H9 (cell line): ENCODE results near the gene EFCAB14. TPM values are rescaled to one million over a fixed set of nuclear protein-coding genes. Genes with fewer than 3 reads are reported as not detected.

ENCODE experiments used
- DNase-seq: peaks from one replicate; pipeline ENCODE4 v3.0.0-alpha.2; 2017
- H2AFZ ChIP-seq: one replicate; pipeline ENCODE4 v1.6.1; 2013; ENCODE audit warnings: mild to moderate bottlenecking, low read length, control low read depth, moderate library complexity
- H2AK5ac ChIP-seq: 2 replicates; pipeline ENCODE4 v1.6.1; 2013; ENCODE audit warnings: low read length, control low read depth, mixed read lengths; ENCODE audit not compliant: insufficient read length
- H2BK120ac ChIP-seq: one replicate; pipeline ENCODE4 v1.6.1; 2013; ENCODE audit warnings: low read depth, mild to moderate bottlenecking, low read length, control low read depth, inconsistent platforms; ENCODE audit not compliant: poor library complexity, severe bottlenecking
- H2BK12ac ChIP-seq: 2 replicates; pipeline ENCODE4 v1.6.1; 2013; ENCODE audit warnings: low read length, control low read depth, mixed read lengths, low read depth; ENCODE audit not compliant: insufficient read length
- H2BK15ac ChIP-seq: 2 replicates; pipeline ENCODE4 v1.6.1; 2013; ENCODE audit warnings: low read depth, low read length, control low read depth
- H2BK20ac ChIP-seq: one replicate; pipeline ENCODE4 v1.6.1; 2013; ENCODE audit warnings: low read depth, mild to moderate bottlenecking, low read length, control low read depth, inconsistent platforms; ENCODE audit not compliant: poor library complexity, severe bottlenecking
- H2BK5ac ChIP-seq: 2 replicates; pipeline ENCODE4 v1.6.1; 2013; ENCODE audit warnings: low read length, control low read depth, mixed read lengths; ENCODE audit not compliant: insufficient read length
- H3K14ac ChIP-seq: 2 replicates; pipeline ENCODE4 v1.6.1; 2013; ENCODE audit warnings: low read length, control low read depth; ENCODE audit not compliant: insufficient read depth
- H3K18ac ChIP-seq: 2 replicates; pipeline ENCODE4 v1.6.1; 2013; ENCODE audit warnings: low read depth, mild to moderate bottlenecking, mixed read lengths, low read length, control low read depth; ENCODE audit not compliant: insufficient read length
- H3K23ac ChIP-seq: 2 replicates; pipeline ENCODE4 v1.6.1; 2013; ENCODE audit warnings: low read length, control low read depth, mixed read lengths, low read depth; ENCODE audit not compliant: insufficient read length
- H3K23me2 ChIP-seq: 2 replicates; pipeline ENCODE4 v1.6.1; 2013; ENCODE audit warnings: low read depth, mild to moderate bottlenecking, mixed read lengths, low read length, control low read depth; ENCODE audit not compliant: insufficient read length, poor library complexity, severe bottlenecking
- H3K27ac ChIP-seq: 2 replicates; pipeline ENCODE4 v1.5.1; 2013; ENCODE audit warnings: low read length, control low read depth, mixed read lengths, low read depth; ENCODE audit not compliant: insufficient read length
- H3K27me3 ChIP-seq: 2 replicates; pipeline ENCODE4 v1.6.1; 2013; ENCODE audit warnings: low read length, control low read depth, inconsistent platforms; ENCODE audit not compliant: insufficient read depth
- H3K4ac ChIP-seq: 2 replicates; pipeline ENCODE4 v1.6.1; 2013; ENCODE audit warnings: low read depth, mild to moderate bottlenecking, control low read depth, inconsistent platforms, low read length, moderate library complexity
- H3K4me1 ChIP-seq: 2 replicates; pipeline ENCODE4 v1.6.1; 2013; ENCODE audit warnings: low read length, control low read depth, inconsistent platforms; ENCODE audit not compliant: insufficient read depth
- H3K4me2 ChIP-seq: 2 replicates; pipeline ENCODE4 v1.6.1; 2013; ENCODE audit warnings: low read length, control low read depth, mixed read lengths; ENCODE audit not compliant: insufficient read length, insufficient read depth
- H3K56ac ChIP-seq: 2 replicates; pipeline ENCODE4 v1.6.1; 2013; ENCODE audit warnings: low read depth, mild to moderate bottlenecking, mixed read lengths, low read length, control low read depth; ENCODE audit not compliant: insufficient read length
- H3K79me1 ChIP-seq: 2 replicates; pipeline ENCODE4 v1.6.1; 2013; ENCODE audit warnings: low read depth, mild to moderate bottlenecking, moderate library complexity, low read length, control low read depth, inconsistent platforms; ENCODE audit not compliant: insufficient read depth, poor library complexity, severe bottlenecking
- H3K79me2 ChIP-seq: 2 replicates; pipeline ENCODE4 v1.6.1; 2013; ENCODE audit warnings: low read length, control low read depth, inconsistent platforms; ENCODE audit not compliant: insufficient read depth
- H3K9ac ChIP-seq: 2 replicates; pipeline ENCODE4 v1.6.1; 2013; ENCODE audit warnings: low read length, control low read depth, mixed read lengths; ENCODE audit not compliant: insufficient read length; ENCODE audit errors: extremely low read depth
- H3K9me3 ChIP-seq: one replicate; pipeline ENCODE4 v1.6.1; 2013; ENCODE audit warnings: low read depth, low read length, inconsistent platforms; ENCODE audit not compliant: control insufficient read depth
- H3T11ph ChIP-seq: one replicate; pipeline ENCODE4 v1.6.1; 2013; ENCODE audit warnings: mild to moderate bottlenecking, low read length, control low read depth, inconsistent platforms
- H4K20me1 ChIP-seq: one replicate; pipeline ENCODE4 v1.6.1; 2013; ENCODE audit not compliant: control insufficient read depth, insufficient read length, insufficient read depth
- H4K5ac ChIP-seq: 2 replicates; pipeline ENCODE4 v1.6.1; 2013; ENCODE audit warnings: low read depth, mild to moderate bottlenecking, mixed read lengths, low read length, control low read depth; ENCODE audit not compliant: insufficient read length
- H4K8ac ChIP-seq: replicated peaks from 2 replicates; pipeline ENCODE4 v1.6.1; 2013; ENCODE audit warnings: low read length, control low read depth, mixed read lengths, low read depth; ENCODE audit not compliant: insufficient read length
- H4K91ac ChIP-seq: 2 replicates; pipeline ENCODE4 v1.6.1; 2013; ENCODE audit warnings: low read depth, mild to moderate bottlenecking, moderate library complexity, mixed read lengths, low read length, control low read depth; ENCODE audit not compliant: insufficient read length
- H3K27ac Mint-ChIP-seq, 3 experiments: 2 replicates in 2 of 3; 3 replicates in 1 of 3; pipeline ENCODE4 v1.8.0; 2020 to 2021; ENCODE audit warnings: mixed read lengths in 3 of 3, mild to moderate bottlenecking in 1 of 3, moderate library complexity in 1 of 3
- H3K27me3 Mint-ChIP-seq: 2 replicates; pipeline ENCODE4 v1.8.0; 2021; ENCODE audit warnings: low read depth, mild to moderate bottlenecking, moderate library complexity, mixed read lengths
- H3K36me3 Mint-ChIP-seq, 3 experiments: 2 replicates in 2 of 3; 3 replicates in 1 of 3; pipeline ENCODE4 v1.8.0; 2020 to 2021; ENCODE audit warnings: low read depth in 3 of 3, mixed read lengths in 3 of 3; ENCODE audit not compliant: insufficient read depth in 1 of 3
- H3K4me1 Mint-ChIP-seq, 2 experiments: 2 replicates each; pipeline ENCODE4 v1.8.0; 2020; ENCODE audit warnings: mixed read lengths in 2 of 2
- H3K4me3 Mint-ChIP-seq, 2 experiments: 2 replicates in 1 of 2; 3 replicates in 1 of 2; pipeline ENCODE4 v1.8.0; 2020 to 2021; ENCODE audit warnings: mild to moderate bottlenecking in 2 of 2, mixed read lengths in 2 of 2, moderate library complexity in 1 of 2
- H3K9me3 Mint-ChIP-seq, 2 experiments: 2 replicates in 1 of 2; 3 replicates in 1 of 2; pipeline ENCODE4 v1.8.0; 2020; ENCODE audit warnings: mild to moderate bottlenecking in 2 of 2, mixed read lengths in 2 of 2, moderate library complexity in 1 of 2
- CTCF ChIP-seq: fragments of 200-600 bp; sonication (generic); conservative IDR thresholded peaks from 3 replicates; pipeline ENCODE4 v1.8.0; 2021; ENCODE audit warnings: antibody characterized with exemption, mild to moderate bottlenecking
- WGBS: extraction: QIAGEN DNeasy Blood & Tissue Kit; methylation state at CpG from one replicate; pipeline ENCODE4 v1.1.7; 2013; ENCODE audit warnings: missing lambda C conversion rate, low lambda C conversion rate, mixed read lengths; ENCODE audit not compliant: insufficient read length; ENCODE audit errors: extremely low coverage; 5-methylcytosine and 5-hydroxymethylcytosine counted together
- total RNA-seq: library from RNA; stranded (reverse); gene quantifications from 2 replicates; pipeline ENCODE4 v1.2.1, GENCODE V29; 2021

Gene EFCAB14
- total RNA-seq, 1 experiment from 2014 or later: 42.2 TPM

- Histone ChIP-seq H2BK20ac (no peak overlapping the region), H4K5ac (no peak overlapping the region), H3K79me2 (no peaks in the 10 kb centered on the region), H2BK15ac (no peak overlapping the region), H3K23me2 (no peaks in the 10 kb centered on the region), H2BK120ac (no peak overlapping the region), H2BK12ac (no peak overlapping the region), H3K56ac (no peak overlapping the region), H3K14ac (no peak overlapping the region), H3K9me3 (no peaks in the 10 kb centered on the region), H3K4me2 (no peak overlapping the region), H2BK5ac (no peak overlapping the region), H4K91ac (no peak overlapping the region), H3K9ac (no peak overlapping the region), H3K27me3 (no peaks in the 10 kb centered on the region), H3K79me1 (no peaks in the 10 kb centered on the region), H3T11ph (no peak overlapping the region), H3K23ac (no peak overlapping the region), H4K20me1 (no peaks in the 10 kb centered on the region), H3K4me1 (no peaks in the 10 kb centered on the region), H3K18ac (no peak overlapping the region), H2AK5ac (no peak overlapping the region), H2AFZ (no peak overlapping the region), H3K27ac (no peak overlapping the region), H3K4ac (no peak overlapping the region), H4K8ac (no peak overlapping the region)
- Mint-ChIP-seq H3K9me3 (no peaks in the 10 kb centered on the region; a peak in 1 of 5 replicates), H3K4me1 (no peaks in the 10 kb centered on the region), H3K27me3 (no peaks in the 10 kb centered on the region), H3K36me3 (peaks cover 19 to 51% (median 45%) of the 10 kb centered on the region in 3 experiments; a peak in 6 of 7 replicates), H3K4me3 (no peak overlapping the region), H3K27ac (no peak overlapping the region)
- TF ChIP-seq CTCF: no peak
- no peak for DNase-seq
- WGBS: no CpG with 5 or more reads among the region's 2 CpGs
Measured at GRCh38 chr1:46659307-46659870, 59.5 kb downstream of the EFCAB14 start.
